CD1c-positive myeloid dendritic cell (primary cell): Measurements from ENCODE around the gene WDFY4.
A peak's percentile ranks its signal among the peaks of the same experiment; 100 is the strongest.

ENCODE experiments used
- DNase-seq: peaks from one replicate; pipeline ENCODE4 v3.0.0-alpha.2; 2016; ENCODE audit errors: extremely low spot score

The WDFY4 gene

DNA sequence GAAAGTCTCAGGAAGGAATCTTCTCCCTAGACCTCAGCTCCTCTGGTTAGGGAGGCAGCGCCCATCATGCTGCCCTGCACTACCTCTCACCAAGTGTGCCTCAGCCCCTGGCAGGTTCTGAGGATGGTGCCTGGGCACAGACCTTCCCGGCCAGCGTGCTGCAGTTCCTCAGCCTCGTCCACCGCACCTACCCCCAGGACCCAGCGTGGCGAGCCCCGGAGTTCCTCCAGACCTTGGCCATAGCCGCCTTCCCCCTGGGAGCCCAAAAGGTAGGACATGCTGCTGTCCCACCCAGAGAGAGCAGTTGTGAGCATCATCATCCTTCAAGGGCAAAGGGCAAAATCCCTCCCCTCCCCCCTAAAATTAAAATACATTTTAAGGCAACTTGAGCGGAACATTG lies 132.5 kb downstream of the WDFY4 start:
- DNase-seq = no peak

DNA sequence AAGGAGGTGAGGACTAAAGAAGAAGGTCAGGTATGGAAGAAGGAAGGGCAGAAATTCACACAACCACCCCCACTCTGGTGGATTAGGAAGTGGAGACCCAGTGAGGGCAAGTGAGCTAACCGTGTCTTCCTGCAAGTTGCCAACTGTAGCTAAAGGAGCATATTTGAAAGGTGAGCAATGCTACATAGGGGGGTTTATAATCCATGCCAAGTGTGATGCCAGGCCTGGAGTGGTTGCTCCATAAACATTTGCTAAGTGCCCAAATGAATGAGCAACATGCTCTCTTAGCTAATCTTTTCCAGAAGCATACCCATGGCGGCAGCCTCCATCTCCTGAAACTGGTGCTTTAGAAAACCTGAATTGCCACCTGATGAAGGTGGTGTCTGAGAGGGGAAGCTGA lies 133.4 kb downstream of the WDFY4 start:
- DNase-seq = no peak

DNA sequence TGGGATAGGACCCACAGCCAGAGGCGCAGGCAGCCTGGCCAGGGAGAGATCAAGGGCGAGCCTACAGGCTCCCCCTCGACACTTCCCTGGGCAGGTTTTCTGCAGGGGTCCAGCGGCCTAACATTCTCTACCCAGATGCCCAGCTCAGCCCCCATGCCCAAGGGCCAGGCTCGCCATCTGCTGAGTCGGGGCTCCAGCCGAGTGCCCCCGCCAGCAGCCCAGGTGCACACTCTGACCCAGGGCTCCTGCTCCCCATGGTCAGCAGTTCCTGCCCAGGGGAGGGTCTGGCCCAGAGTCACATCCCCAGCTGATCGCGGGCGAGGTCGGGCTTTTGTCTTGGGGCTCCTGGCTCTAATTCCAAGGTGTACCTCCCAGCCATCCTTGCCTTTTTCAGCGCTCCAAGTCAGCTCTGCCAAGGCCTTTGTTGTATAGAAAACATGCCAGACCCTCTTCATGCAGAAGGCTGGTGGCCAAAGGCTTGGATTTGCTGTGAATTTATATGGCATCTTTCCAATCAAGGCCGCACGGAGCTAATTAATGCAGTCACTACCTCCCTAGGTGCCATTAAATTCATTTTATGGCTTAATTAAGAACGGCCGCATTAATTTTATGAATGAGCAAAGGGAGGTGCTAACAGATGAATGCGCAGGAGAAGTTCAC lies 134.3 kb downstream of the WDFY4 start:
- no peak for DNase-seq

DNA sequence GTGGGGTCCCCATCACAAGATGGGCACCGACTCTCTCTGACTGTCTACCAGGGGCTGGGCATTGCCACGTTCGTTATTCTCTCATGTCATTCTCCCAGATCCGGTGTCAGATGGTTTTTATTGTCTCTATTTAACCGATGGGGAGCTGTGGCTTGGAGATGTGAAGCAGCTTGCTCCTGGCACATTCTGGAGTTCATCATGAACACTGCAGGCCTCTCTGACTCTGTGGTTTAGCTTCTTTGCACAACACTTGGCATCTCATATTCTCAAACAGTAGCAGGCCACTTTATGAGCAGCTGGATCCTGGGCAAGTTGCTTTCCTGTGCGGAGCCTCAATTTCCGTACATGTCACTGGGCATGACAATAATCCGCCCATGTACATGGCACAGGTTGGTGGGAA lies 135.1 kb downstream of the WDFY4 start:
- no peak for DNase-seq

DNA sequence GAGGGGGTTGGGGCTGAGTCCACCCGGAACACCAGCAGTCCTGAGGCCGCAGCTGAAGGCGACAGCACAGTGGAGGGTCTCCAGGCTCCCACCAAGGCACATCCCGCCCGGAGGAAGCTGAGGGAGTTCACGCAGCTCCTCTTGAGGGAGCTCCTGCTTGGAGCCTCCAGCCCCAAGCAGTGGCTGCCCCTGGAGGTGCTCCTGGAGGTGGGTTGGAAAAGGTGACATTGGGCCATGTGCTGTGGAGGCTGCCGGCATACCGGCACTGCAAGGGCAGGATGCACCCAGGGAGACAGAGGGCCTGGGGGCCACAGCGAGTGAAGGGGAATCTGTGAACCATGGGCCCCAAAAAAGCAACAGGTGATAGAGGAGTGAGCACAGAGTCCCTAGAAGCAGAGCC lies 135.6 kb downstream of the WDFY4 start:
- no peak for DNase-seq

DNA sequence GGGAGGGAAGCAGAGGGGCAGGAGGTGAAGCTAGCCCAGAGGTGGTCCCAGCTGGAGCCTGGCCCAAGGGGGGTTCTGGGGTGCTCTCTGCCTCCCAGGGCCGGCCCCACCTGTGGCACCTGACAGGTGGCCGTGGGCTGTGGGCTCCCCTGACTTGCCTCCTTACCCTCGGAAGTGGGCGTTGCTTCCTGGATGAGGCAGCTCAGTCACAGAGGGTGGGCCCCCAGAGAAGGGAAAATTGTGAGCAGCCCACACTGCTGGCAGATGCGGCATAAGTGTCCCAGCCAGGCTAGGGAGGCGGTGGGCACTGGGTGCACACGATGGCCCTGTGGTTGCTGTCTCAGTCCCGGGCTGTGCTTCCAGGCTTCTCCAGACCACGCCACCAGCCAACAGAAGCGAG lies 136.0 kb downstream of the WDFY4 start:
- no peak for DNase-seq

DNA sequence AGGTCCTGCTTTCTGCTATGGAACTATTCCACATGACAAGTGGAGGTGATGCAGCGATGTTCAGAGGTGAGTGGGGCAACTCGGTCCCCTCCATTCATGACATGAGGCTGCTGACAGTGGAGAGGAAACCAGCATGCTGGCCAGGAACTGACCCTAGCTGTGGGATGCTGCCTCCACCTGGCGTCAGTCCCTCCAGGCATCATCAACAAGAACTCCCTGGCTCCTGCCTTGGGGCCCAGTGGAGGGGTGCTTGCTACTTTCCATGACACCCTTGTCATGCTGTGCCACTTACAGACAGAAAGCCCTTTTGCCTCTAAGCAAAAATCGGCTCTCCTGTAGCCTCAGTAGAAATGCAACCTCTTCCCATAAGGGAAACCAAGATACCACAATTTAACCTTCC lies 136.4 kb downstream of the WDFY4 start:
- DNase-seq = no peak

DNA sequence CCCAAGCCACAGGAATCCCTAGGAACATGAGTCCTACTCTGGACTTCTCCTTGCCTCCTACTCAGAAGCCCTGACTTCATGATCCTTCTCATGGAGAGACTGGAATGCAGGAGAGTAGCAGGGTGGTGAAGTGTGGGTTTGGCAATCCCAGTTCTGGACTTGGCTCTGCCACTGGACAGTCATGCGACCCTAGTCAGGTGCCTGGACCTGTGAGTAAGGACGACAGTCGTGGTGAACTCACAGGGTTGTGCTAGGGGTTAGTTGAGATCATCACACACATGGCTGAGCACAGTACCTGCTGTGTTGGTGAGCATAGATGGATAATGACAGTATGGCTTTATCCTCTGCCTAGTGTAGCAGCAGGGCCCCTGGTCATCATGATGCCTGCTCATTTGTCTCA lies 137.0 kb downstream of the WDFY4 start:
- DNase-seq = no peak

DNA sequence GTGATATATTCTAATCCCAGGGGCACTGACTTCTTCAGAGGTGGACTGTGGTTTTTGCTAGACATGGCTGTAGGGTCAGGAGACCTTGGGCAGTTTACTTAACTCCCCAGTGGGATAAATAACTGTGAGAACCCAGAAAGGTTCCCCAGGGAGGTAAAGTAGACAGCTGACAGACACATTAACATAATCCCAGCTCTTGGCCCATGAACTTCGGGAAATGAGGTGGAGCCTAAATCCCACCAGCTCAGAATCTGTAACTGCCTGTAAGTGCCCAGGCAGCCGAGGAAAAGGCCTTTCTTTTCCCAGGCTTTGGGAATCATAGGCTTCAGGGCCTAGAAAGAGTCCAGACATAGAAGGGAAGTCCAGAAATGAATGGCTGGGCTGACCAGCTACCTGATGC lies 149.0 kb downstream of the WDFY4 start:
- DNase-seq = no peak

DNA sequence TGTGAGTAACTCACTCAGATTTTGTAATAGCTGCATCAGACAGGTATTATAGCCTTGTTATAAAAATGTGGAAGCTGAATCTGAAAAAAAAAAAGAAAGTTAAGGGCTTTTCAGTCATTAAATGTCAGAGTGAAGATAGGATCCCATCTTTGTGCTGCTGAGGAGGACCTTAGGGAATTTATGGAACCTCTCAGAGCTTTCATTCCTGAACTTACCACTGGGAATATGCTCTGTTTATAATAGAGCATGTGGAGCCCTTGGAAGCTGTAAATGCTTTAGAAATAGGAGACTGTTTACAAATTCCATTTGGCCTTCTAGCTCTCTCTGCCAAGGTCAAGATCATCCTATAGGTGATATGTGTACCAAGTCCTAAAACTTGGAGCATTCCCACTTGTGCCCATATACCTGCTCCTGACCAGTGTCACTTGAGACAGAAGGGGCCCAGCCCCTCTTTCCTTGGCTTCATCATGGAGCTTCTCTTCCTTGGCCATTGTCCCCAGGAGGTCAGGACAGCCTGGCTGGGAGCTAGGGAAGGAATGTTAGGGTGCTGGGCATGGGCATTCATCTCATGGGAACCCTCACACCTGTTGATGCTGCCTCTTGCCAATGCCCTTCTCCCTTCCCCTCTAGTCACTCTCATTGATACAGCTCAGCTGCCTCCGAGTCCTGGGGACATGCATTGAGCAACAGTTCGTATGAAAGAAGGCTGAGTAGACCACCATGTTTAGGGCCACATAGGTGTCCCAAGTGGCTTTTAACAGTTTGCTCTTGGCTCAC lies 149.7 kb downstream of the WDFY4 start:
- no peak for DNase-seq

DNA sequence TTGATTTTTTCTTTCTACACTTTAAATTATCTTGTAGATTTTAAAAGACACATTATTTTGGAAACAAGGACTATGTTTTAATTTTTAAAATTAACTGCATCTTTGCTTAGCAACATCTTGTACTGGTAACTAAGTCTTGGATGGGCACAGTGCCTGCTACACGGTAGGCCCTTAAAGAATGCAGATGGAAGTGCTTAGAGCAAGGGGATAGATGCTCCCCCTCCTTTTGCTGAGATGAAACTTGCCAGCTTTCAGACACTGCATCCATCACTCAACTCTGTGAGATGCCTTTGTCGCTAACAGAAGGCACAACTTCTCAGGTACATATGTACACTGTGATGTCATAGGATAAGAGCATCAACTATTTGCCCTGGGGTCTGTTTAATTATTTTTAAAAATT lies 151.1 kb downstream of the WDFY4 start:
- DNase-seq = no peak

DNA sequence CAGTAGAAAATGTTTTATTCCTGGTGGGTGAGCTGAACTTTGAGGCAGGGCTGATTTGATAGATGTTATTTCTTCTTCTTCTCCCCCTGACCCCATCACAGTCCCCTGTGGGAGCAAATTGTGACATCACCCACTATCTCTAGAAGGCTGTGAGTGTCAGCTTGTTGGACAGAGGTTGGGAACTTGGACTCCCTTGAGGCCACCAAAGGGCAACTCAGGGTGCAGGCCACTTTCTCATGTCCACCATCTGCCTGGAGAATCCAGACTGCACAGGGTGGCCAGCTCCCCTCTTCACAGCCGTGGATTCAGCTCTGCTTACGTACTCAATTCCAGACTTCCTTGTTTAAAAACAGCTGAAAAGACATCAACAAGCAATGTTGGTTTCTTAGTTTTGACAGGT lies 151.9 kb downstream of the WDFY4 start:
- no peak for DNase-seq

DNA sequence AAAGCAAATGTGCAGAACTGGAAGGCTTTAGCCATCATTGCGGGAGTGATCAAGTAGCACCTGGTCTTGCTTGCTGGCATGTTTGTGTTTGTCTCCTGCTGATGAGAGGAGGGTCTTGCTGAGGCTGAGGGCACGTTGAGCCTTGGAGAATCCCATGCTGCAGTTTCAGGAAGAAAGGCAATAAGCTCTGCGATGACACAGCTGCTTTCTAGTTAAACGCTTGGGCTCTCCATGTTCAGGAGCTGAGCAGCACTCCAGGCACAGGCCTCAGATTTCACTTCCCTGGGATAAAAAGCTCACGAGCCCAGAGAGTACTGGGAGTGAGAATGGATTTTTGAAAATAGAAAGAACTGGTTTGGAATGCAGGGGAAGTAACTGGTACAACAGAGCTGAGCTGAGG lies 154.2 kb downstream of the WDFY4 start:
- no peak for DNase-seq

DNA sequence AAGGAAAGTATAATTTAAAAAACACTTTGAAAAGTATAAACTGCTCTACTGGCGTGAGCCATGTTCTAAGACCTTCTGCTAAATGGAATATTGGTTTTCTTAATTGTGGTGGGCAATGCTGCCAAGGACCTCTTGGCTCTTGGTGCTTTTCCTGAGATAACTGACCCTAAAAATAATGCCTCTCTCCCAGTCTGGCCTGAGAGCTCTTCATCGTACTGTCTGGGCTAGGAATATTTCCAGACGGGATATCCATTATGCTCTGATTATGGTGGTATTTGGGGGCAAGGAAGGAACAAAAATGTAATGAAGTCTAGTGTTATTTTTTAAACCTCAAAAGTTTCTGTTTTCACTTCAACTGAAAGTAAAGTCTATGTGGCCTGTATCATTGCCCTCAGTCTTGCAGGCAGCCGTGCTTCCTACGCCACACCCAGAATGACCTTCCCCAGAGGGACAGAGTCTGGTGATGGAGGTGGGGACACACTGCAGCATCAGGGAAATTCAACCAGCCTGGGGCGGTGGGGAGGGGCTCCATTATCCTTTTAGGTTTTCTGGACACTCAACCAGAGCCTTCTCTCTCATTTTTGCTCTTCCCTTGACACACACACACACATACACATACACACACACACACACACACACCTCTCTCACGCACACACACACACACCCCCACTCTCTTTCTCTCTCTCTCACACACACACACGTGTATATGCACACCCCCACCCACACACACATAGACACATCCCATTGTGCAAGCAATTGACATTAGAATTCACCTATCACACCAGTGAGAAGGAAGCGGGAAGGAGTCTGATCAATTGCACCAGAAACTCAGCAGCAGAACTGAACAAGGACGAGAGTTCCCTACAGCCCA lies 155.4 kb downstream of the WDFY4 start:
- DNase-seq = no peak

DNA sequence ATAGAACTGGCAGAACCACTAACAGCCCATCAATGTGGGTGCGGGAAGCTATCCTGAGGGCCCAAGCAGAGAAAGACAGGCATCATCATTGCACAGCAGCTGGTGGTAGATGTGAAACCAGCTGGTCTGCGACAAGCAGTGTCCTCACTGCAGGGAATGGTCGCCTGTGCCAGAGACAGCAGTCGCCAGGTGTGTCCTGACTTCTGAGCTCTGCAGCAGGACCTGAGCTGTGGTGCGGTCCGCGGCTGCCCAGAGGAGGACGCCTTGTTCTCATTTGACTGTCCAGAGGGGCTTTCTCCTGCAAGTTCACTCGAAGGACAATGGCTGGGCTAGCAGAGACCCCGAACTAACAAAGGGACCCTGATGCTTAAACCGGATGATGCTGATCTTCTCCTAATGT lies 157.6 kb downstream of the WDFY4 start:
- DNase-seq = no peak

DNA sequence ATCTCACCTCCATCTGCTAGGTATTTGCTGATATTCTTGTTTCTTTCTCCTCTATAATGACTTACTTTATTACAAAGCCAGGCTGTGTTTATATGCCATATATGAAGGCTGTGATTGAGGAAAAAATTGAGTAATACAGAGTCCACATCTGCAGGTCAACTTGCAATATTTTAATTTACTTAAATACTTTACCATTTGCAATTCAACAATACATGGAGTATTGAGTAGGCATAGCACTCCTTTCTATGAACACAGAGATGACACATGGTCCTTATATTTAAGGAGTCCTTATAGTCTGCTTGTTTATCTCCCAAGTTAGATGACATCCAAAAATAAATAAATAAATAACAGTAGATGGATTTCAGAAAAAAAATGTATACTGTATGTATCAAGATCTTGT lies 158.5 kb downstream of the WDFY4 start:
- no peak for DNase-seq

DNA sequence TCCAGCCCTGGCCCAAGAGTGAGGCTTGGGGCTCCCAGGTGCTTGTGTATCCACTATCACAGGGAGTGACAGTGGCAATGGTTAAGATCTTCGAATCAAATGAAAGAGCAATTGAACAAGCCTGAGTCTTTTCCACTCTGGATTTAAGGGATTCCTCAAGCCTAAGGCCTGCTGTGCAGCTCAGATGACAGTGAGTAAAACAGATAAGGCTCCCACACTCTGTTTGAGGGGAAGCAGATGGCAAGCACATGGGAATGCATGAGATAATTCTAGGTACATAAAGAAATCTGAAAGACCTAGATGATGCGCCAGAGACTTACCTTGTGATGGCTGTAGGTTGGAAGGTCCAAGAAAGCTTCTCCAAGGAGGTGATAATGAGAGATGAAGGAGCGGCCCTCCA lies 159.9 kb downstream of the WDFY4 start:
- no peak for DNase-seq

DNA sequence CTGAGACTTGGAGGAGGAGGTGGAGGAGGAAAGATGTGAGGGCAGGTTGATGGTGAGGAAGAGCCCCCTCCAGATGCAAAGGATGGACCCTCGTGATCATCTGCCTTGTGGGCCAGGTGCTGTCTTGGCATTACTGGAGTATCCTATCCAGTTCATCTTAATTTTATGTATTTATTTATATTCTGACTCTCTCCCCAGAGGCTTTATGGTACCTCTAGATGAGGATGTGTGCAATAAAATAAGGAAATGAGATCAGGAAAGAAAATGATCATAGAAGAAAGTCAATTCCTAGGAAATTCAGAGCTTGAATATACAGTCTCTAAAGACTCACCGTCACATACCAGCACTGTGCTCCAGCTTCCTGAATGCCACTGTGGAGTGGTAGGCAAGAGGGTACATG lies 160.8 kb downstream of the WDFY4 start:
- peak; percentile 26 for DNase-seq

DNA sequence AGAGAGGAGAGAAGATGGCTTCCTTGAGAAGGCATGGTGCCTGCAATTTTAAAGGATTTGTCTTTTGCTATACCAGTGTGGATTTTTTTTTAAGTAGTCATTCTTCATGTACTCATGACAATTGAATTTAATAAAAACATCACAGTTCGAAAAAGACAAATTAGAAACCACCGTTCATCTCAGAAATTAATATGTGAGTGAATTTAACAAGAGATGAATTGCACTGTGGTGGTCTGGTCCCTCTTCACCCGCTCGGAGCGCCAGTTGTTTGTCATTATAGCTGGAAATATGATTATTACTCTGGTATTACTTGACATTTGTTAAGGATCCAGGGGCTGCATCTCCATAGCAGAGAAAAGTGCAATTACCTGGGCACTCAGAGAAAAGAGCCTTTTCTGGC lies 163.0 kb downstream of the WDFY4 start:
- no peak for DNase-seq

DNA sequence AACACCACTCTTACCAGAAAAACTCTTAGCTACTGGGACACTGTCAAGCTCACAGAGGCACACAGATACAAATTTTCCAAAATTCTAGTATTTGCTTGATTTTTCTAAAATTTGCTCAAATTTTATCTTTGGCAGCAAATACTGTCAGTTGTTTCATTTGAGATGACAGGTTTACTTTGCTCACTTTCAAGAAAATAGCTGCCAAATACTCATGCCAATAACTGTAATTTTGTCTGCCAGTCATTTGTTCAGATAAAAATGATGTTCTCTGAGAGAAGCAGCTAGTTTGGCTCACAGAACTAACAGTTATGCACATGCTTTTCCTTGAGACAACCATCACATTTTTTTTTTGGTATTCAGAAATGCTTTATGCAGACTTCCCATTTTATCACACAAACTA lies 172.2 kb downstream of the WDFY4 start:
- DNase-seq = no peak

DNA sequence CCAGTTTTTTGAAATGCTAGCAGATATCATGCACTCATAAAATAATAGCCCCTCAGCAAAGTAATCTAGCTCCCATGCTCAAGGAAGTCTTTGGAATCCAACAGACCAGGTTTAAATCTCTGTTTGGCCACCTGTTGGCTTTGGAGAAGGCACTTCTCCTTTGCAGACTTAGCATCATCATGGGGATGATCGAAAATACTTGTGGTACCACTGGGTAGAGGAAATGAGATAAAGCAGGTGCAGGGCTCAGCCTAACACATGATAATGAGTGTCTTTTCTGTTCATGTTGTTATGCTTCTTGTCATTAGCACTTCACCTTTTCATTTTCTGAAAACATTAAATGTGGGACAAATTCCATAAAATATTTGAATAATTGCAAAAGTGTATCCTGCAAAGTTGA lies 187.6 kb downstream of the WDFY4 start:
- no peak for DNase-seq

DNA sequence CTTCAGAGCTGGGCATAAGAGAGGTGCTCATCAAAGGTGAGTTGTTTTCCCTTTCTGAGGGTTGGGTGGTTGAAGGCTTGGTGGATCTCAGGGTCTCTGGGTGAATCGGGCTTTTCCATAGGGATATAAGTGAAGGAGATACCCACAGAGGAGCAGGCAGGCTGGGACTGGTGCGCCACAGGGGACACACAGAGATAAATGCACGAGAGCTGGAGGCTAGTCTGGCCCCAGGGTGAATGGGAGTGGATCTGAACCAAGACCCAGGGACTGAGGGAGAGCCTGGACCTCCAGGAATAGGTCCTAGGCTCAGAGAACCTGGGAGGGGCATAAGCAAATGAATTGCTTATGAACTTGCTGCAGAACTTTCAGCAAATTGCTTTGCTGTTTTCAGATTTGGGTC lies 193.4 kb downstream of the WDFY4 start:
- no peak for DNase-seq

DNA sequence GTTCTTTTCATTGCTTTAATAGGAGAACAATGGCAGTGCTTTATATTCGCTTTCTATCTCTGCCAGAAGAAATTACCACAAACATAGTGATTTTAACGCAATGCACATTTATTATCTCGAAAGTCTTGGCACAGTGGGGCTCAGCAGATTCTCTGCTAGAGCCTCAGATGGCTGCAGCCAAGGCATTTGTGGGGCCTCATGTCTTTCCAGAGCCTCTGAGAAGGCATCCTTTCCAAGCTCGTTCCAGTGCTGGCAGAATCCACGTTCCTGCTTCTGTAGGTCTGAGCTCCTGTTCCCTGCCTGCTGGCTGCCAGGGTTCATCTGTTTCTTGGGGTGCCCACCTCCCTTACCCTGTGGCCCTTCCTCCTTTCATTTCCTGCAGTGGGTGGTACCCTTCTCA lies 194.8 kb downstream of the WDFY4 start:
- no peak for DNase-seq
